Adrenal gland (tissue), 5 donors: ENCODE results near the gene ADRA1B.

ENCODE experiments used
- CTCF ChIP-seq, 6 experiments: fragments of 450-650 bp in 4 of 6; fragments of 200-600 bp in 2 of 6; sonication (generic) in 1 of 6; IDR thresholded peaks; 1 replicate in 5 of 6; 2 replicates in 1 of 6; pipeline versions ENCODE4 v1.5.1 to v1.8.0; 2016 to 2021; ENCODE audit warnings: antibody characterized with exemption in 6 of 6, mild to moderate bottlenecking in 2 of 6, moderate library complexity in 1 of 6
- POLR2A ChIP-seq, 2 donors: fragments of 450-650 bp; IDR thresholded peaks; one replicate each; pipeline ENCODE4 v1.6.1; 2017; ENCODE audit warnings: antibody characterized with exemption in 2 of 2, mild to moderate bottlenecking in 2 of 2, moderate library complexity in 1 of 2
- donor health status: DM: no; HTN: no; CAD: no.

- no peak for TF ChIP-seq CTCF (IDR thresholded peaks at IDR 0.05)
- TF ChIP-seq POLR2A (IDR thresholded peaks at IDR 0.05), result no peak
Observed at GRCh38 chr5:159971514-159971913, 55.2 kb downstream of the ADRA1B start.
